PFSK-1 (cell line): ENCODE data around the gene DGCR2.

Experiments used
- FOXP2 ChIP-seq: optimal IDR thresholded peaks from 2 replicates; pipeline ENCODE3; 2011; ENCODE audit warnings: borderline replicate concordance, control low read depth, inconsistent platforms; ENCODE audit not compliant: insufficient read depth; ENCODE audit errors: extremely low read length, extremely low read depth
- POLR2AphosphoS5 ChIP-seq: IDR thresholded peaks from 2 replicates; pipeline ENCODE4 v1.6.1; 2012; ENCODE audit warnings: low read depth, mild to moderate bottlenecking, control low read depth, low read length, moderate library complexity
- SIN3A ChIP-seq: IDR thresholded peaks from 2 replicates; pipeline ENCODE4 v1.6.1; 2012; ENCODE audit warnings: mild to moderate bottlenecking, low read length, moderate library complexity, borderline replicate concordance; ENCODE audit not compliant: insufficient read depth
- TAF1 ChIP-seq: IDR thresholded peaks from 2 replicates; pipeline ENCODE4 v1.6.1; 2012; ENCODE audit warnings: low read length, control low read depth, borderline replicate concordance; ENCODE audit not compliant: insufficient read depth
- TF ChIP-seq, protein P1 (sequence below), 2 experiments: IDR thresholded peaks; 2 replicates each; pipeline versions ENCODE4 v1.6.1 to v1.8.0; 2011 to 2012; ENCODE audit warnings: low read depth in 2 of 2, low read length in 2 of 2, control low read depth in 1 of 2, inconsistent platforms in 1 of 2, mild to moderate bottlenecking in 1 of 2, moderate library complexity in 1 of 2; ENCODE audit not compliant: insufficient read depth in 1 of 2

Gene DGCR2

DNA sequence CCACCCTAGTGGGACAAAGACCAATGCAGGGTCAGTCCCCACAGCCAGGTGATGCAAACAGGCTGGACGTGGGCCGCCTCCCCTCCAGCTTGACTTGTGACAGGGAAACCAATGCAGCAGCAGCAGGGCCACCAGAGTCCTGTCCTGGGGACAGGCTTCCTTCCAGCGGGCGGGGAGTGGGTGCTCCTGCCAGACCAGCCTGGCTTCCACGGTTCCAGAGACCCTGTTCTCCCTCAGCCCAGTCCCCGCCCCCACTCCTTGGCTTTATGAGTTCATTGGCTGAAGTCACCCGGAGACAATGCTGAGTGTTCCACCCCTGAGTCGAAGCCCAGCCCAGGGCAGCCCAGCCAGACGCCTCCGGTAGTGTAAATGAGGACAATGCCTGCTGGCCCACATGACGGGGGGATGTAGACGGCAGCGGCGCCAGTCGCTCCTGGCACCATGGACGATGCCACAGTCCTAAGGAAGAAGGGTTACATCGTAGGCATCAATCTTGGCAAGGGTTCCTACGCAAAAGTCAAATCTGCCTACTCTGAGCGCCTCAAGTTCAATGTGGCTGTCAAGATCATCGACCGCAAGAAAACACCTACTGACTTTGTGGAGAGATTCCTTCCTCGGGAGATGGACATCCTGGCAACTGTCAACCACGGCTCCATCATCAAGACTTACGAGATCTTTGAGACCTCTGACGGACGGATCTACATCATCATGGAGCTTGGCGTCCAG, 8.9 kb upstream of the DGCR2 start, which contains the start of gene TSSK2:
Gene TSSK2 (plus strand): TSS at position 350 of the 726 bp plus-strand sequence. CDS start 92 bp downstream, at position 442.
- TF ChIP-seq TAF1 (no peak), FOXP2 (no peak), POLR2AphosphoS5 (no peak)

DNA sequence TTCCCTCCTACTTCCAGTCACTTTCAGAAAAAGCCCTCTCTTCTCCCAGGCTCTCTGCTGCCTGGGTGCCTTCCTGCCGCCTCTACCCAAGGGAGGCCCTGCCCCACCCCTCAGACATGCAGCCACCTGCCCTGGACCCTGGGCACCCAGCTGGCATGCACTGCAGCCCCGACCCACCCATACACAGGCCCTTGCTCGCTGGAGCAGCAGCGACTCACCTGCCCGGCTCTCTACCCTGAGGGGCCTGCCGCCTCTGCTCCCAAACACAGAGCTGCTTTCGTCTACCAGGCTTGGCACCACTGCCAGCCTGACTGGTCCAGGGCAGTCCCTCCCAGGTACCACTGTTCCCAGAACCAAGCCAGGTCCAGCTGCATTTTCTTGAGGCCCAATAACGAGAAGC, 7.7 kb upstream of the DGCR2 start:
- TF ChIP-seq POLR2AphosphoS5 (no peak), TAF1 (no peak), SIN3A (no peak), FOXP2 (no peak)
- TF ChIP-seq, protein P1, sequence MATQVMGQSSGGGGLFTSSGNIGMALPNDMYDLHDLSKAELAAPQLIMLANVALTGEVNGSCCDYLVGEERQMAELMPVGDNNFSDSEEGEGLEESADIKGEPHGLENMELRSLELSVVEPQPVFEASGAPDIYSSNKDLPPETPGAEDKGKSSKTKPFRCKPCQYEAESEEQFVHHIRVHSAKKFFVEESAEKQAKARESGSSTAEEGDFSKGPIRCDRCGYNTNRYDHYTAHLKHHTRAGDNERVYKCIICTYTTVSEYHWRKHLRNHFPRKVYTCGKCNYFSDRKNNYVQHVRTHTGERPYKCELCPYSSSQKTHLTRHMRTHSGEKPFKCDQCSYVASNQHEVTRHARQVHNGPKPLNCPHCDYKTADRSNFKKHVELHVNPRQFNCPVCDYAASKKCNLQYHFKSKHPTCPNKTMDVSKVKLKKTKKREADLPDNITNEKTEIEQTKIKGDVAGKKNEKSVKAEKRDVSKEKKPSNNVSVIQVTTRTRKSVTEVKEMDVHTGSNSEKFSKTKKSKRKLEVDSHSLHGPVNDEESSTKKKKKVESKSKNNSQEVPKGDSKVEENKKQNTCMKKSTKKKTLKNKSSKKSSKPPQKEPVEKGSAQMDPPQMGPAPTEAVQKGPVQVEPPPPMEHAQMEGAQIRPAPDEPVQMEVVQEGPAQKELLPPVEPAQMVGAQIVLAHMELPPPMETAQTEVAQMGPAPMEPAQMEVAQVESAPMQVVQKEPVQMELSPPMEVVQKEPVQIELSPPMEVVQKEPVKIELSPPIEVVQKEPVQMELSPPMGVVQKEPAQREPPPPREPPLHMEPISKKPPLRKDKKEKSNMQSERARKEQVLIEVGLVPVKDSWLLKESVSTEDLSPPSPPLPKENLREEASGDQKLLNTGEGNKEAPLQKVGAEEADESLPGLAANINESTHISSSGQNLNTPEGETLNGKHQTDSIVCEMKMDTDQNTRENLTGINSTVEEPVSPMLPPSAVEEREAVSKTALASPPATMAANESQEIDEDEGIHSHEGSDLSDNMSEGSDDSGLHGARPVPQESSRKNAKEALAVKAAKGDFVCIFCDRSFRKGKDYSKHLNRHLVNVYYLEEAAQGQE (IDR thresholded peaks at IDR 0.05; ENCODE audit: insufficient read depth in 1 of 2, low read depth in 2 of 2, low read length in 2 of 2), result no peak

DNA sequence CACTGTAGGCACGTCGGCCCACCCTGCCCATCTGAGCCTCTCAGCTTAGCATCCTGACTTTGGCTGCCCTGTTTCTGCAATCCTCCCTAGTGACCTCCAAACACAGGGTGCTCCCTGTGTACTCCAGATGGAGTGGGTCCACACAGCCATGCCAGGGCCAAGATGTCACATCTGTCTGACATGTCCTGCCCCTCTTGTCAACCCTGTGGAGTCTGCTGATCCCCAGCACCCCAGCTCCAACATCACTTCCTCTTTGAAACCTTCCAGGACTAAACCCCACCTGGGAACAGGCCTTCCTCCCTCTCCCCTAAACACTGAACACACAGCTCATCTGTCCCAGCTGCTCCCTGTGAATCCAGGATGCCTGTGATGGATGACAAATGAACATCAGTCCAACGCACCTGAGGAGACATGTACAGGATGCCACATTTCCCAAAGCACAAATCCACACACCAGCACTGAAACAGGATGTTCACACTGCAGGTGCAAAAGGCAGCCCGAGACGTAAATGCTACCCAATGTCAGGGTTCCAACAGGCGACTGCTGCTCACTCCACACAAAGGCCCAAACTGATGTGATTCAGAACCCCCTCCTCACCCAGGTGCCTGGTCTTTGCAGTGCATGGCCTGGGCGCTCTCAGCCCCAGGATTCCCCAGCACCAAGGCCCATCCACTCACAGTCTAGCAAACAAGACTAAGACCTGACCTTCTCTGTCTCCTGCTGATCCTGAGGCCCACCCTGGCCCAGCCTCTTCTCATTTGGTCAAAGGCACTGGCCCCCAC, 6.9 kb upstream of the DGCR2 start:
- TF ChIP-seq SIN3A (no peak), FOXP2 (no peak), TAF1 (no peak), POLR2AphosphoS5 (no peak)
- TF ChIP-seq, protein P1 (IDR thresholded peaks at IDR 0.05; ENCODE audit: insufficient read depth in 1 of 2, low read depth in 2 of 2, low read length in 2 of 2), result no peak

DNA sequence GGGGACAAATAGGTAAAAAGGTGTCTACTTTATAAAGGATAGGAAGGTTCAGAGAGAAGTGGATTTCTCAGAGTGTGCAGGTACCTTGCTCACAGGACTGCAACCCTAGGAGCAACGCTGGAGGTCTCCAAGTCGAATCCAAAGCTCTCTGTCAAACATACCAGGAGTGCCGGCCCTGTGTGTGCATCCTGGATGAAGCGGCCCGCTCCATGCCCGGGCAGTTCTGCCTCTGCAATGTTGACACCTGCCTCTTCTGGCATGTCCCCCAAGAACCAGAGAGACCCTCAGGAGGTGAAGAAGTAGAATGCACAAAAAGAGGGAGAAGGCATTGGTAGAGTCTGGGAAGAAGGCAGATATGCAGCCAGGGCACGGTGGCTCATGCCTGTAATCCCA, 5.8 kb upstream of the DGCR2 start:
- TF ChIP-seq TAF1, result no peak
- TF ChIP-seq FOXP2, result no peak
- TF ChIP-seq POLR2AphosphoS5, result no peak
- no peak for TF ChIP-seq SIN3A

DNA sequence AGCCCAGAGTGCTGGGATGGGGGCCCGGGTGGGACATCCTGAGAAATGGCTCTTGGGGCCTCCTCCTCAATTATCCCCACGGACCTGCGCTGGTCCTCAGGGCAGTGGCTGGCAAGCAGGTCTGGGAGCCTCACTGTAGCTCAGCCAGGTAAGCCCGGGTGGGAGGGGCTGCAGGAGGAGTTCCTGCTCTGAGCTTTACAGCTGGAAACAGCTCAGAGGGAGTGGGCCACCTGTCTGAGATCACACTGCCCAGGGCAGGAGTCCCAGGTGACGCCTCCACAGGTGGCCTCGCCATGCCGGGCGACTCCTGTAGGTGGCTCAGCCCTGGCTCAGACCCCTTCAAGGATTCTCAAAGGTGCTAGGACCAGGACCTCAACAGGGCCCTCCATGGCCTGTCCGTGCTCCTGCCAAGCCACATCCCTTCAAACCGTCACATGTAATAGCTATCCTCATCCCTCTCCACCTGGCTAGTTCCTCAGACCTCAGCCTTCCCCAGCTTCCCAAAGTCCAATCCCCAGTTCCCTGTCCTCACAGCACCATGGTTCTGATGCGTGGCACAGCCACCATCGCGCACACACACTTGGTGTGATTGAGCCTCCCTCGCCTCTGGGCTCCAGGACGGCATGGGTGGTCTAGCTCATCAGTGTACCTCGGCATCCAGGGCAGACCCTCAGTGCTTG, 5.3 kb upstream of the DGCR2 start:
- no peak for TF ChIP-seq POLR2AphosphoS5
- TF ChIP-seq, protein P1 (IDR thresholded peaks at IDR 0.05; ENCODE audit: insufficient read depth in 1 of 2, low read depth in 2 of 2, low read length in 2 of 2), result no peak
- TF ChIP-seq TAF1, result no peak
- TF ChIP-seq FOXP2, result no peak
- TF ChIP-seq SIN3A, result no peak
